Nephron progenitor cell (in vitro differentiated cells): ENCODE results near the gene MAD2L2.
A peak's percentile ranks its signal among the peaks of the same experiment; 100 is the strongest.

ENCODE experiments used
- DNase-seq: peaks from one replicate; pipeline ENCODE4 v3.0.0; 2021
- H3K27ac Mint-ChIP-seq: 2 replicates; pipeline ENCODE4 v1.8.0; 2021; ENCODE audit warnings: mild to moderate bottlenecking, moderate library complexity, mixed read lengths
- H3K27me3 Mint-ChIP-seq: 2 replicates; pipeline ENCODE4 v1.8.0; 2021; ENCODE audit warnings: mild to moderate bottlenecking, low read depth, mixed read lengths; ENCODE audit not compliant: poor library complexity
- H3K36me3 Mint-ChIP-seq: 2 replicates; pipeline ENCODE4 v1.8.0; 2021; ENCODE audit warnings: low read depth, mixed read lengths
- H3K4me1 Mint-ChIP-seq: 2 replicates; pipeline ENCODE4 v1.8.0; 2021; ENCODE audit warnings: mixed read lengths
- H3K4me3 Mint-ChIP-seq: 2 replicates; pipeline ENCODE4 v1.8.0; 2021; ENCODE audit warnings: mild to moderate bottlenecking, moderate library complexity, mixed read lengths
- H3K9me3 Mint-ChIP-seq: 2 replicates; pipeline ENCODE4 v1.8.0; 2021; ENCODE audit warnings: mild to moderate bottlenecking, moderate library complexity, mixed read lengths
- TF ChIP-seq, protein P1 (sequence below): fragments of 200-600 bp; sonication (generic); IDR thresholded peaks from 2 replicates; pipeline ENCODE4 v1.5.0; 2021; ENCODE audit warnings: antibody characterized with exemption

Gene MAD2L2

GRCh38 chr1:11719313-11720032 is 38.5 kb upstream of the MAD2L2 start:
- H3K27me3 Mint-ChIP-seq, result peaks cover 22% of the 10 kb centered on the region
- TF ChIP-seq, protein P1, sequence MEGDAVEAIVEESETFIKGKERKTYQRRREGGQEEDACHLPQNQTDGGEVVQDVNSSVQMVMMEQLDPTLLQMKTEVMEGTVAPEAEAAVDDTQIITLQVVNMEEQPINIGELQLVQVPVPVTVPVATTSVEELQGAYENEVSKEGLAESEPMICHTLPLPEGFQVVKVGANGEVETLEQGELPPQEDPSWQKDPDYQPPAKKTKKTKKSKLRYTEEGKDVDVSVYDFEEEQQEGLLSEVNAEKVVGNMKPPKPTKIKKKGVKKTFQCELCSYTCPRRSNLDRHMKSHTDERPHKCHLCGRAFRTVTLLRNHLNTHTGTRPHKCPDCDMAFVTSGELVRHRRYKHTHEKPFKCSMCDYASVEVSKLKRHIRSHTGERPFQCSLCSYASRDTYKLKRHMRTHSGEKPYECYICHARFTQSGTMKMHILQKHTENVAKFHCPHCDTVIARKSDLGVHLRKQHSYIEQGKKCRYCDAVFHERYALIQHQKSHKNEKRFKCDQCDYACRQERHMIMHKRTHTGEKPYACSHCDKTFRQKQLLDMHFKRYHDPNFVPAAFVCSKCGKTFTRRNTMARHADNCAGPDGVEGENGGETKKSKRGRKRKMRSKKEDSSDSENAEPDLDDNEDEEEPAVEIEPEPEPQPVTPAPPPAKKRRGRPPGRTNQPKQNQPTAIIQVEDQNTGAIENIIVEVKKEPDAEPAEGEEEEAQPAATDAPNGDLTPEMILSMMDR, result peak; percentile 95
- H3K9me3 Mint-ChIP-seq, result no peaks in the 10 kb centered on the region
- no peaks in the 10 kb centered on the region for H3K36me3 Mint-ChIP-seq
- H3K27ac Mint-ChIP-seq, result no peak overlapping the region
- H3K4me1 Mint-ChIP-seq, result peaks cover 20% of the 10 kb centered on the region
- DNase-seq, result peak; percentile 81
- peak overlapping the region; percentile 62 for H3K4me3 Mint-ChIP-seq

GRCh38 chr1:11714831-11715575 is 34.1 kb upstream of the MAD2L2 start:
- TF ChIP-seq, protein P1, result no peak
- Mint-ChIP-seq H3K27me3 (peaks cover 18% of the 10 kb centered on the region), H3K4me1 (peaks cover 24% of the 10 kb centered on the region), H3K36me3 (no peaks in the 10 kb centered on the region), H3K4me3 (no peak overlapping the region), H3K27ac (peak overlapping the region; percentile 85), H3K9me3 (no peaks in the 10 kb centered on the region)
- no peak for DNase-seq

GRCh38 chr1:11713095-11713494 is 32.1 kb upstream of the MAD2L2 start:
- peaks cover 33% of the 10 kb centered on the region for H3K4me1 Mint-ChIP-seq
- DNase-seq, result no peak
- peaks cover 3% of the 10 kb centered on the region for H3K36me3 Mint-ChIP-seq
- peaks cover 9% of the 10 kb centered on the region for H3K27me3 Mint-ChIP-seq
- H3K9me3 Mint-ChIP-seq, result no peaks in the 10 kb centered on the region
- TF ChIP-seq, protein P1, result no peak
- H3K27ac Mint-ChIP-seq, result no peak overlapping the region
- H3K4me3 Mint-ChIP-seq, result no peak overlapping the region

DNA sequence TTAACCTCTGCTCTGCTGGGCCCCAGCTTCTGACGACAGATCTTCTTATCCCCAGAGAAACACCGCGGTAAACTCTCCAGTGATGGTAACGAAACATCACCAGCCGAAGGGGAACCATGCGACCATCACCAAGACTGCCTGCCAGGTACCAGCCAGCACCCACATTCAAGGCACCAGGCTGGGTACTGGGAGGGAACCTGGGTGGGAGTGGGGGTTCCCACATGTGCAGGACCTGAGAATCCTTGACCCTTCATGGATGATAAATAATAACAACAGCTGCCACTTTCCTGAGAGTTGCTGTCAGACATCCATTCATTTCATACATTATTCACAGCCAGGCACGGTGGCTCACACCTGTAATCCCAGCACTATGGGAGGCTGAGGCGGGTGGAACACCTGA is 31.3 kb upstream of the MAD2L2 start:
- peaks cover 41% of the 10 kb centered on the region for H3K4me1 Mint-ChIP-seq
- peaks cover 3% of the 10 kb centered on the region for H3K36me3 Mint-ChIP-seq
- TF ChIP-seq, protein P1, result no peak

DNA sequence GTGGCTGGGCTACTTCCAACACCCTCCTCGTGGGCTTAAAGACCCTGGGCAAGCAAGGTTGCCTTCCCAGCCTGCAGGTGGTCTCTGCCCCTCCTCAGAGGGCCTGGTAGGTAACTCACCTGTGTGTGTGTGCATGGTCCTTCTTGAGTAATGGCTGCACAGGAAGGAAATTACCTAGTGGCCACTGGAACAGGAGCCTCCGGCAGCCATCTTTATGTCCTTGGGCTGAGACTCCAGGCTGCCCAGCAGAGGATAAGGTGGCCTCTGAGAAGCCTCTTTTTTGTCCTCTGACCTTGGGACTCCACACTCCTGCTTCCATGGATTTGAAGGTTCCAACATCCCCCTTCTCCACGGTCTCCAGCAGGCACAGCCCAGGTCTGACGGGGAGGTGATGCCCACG is 30.5 kb upstream of the MAD2L2 start:
- H3K27me3 Mint-ChIP-seq, result peaks cover 9% of the 10 kb centered on the region
- TF ChIP-seq, protein P1, result no peak
- H3K4me1 Mint-ChIP-seq, result peaks cover 49% of the 10 kb centered on the region
- no peak overlapping the region for H3K27ac Mint-ChIP-seq
- peaks cover 3% of the 10 kb centered on the region for H3K36me3 Mint-ChIP-seq
- no peak overlapping the region for H3K4me3 Mint-ChIP-seq
- DNase-seq, result no peak
- no peaks in the 10 kb centered on the region for H3K9me3 Mint-ChIP-seq

More for the DNA sequence above, 31.3 kb upstream of the MAD2L2 start:
- Mint-ChIP-seq H3K4me3 (no peak overlapping the region), H3K27me3 (peaks cover 9% of the 10 kb centered on the region), H3K27ac (no peak overlapping the region), H3K9me3 (no peaks in the 10 kb centered on the region)
- DNase-seq, result no peak
